ENCODE measurements around the gene RAB6B. TPM values are rescaled to one million over a fixed set of nuclear protein-coding genes. Genes with fewer than 3 reads are reported as not detected.

The RAB6B gene
- total RNA-seq, 4 donors from 2014 or later = 0.53 to 1.2 (median 0.81) TPM

DNA sequence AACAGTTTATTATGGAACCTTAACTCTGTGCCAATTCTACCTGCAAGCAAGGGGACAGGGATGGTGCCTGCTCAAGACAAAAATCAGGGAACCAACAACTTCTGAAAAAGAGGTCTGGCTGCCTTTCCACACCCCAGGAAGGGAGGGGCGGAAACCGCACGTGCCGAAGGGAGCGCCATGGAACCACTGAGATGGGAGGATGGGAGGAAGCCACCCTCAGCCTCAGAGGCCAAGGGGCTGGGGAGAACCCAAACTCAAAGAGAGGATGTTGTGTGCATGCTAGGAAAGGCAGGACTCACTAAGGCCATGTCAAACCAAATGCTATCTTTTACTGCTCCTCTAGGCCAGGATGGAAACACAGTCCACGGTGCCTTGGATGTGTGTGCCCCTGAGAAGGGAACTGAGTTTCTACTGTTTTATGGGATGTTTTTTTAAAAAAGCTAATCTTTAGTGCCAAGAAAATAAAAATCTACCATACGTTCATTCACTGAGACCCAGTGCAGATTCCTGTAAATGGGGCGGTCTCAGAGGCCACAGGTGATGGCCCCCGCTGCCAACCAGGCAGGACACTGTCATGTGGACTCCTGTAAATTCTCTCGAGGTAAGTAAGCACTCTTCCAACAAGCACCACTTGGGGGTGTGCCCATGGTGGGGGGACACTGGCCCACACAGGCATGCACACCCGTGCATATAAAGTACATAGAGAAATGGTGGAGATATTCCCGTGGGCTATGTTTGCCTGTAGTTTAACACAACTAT lies 69.5 kb downstream of the RAB6B start:
- Histone ChIP-seq H3K36me3 (peaks cover 0 to 23% (median 0%) of the 10 kb centered on the region in 3 donors), H3K4me3 (no peak overlapping the region), H3K4me1 (no peaks in the 10 kb centered on the region), H3K27me3 (no peaks in the 10 kb centered on the region), H3K9me3 (no peaks in the 10 kb centered on the region), H3K27ac (no peak overlapping the region)
- DNase-seq = no peak
- TF ChIP-seq, protein P1, sequence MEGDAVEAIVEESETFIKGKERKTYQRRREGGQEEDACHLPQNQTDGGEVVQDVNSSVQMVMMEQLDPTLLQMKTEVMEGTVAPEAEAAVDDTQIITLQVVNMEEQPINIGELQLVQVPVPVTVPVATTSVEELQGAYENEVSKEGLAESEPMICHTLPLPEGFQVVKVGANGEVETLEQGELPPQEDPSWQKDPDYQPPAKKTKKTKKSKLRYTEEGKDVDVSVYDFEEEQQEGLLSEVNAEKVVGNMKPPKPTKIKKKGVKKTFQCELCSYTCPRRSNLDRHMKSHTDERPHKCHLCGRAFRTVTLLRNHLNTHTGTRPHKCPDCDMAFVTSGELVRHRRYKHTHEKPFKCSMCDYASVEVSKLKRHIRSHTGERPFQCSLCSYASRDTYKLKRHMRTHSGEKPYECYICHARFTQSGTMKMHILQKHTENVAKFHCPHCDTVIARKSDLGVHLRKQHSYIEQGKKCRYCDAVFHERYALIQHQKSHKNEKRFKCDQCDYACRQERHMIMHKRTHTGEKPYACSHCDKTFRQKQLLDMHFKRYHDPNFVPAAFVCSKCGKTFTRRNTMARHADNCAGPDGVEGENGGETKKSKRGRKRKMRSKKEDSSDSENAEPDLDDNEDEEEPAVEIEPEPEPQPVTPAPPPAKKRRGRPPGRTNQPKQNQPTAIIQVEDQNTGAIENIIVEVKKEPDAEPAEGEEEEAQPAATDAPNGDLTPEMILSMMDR (IDR thresholded peaks at IDR 0.05) = no peak

DNA sequence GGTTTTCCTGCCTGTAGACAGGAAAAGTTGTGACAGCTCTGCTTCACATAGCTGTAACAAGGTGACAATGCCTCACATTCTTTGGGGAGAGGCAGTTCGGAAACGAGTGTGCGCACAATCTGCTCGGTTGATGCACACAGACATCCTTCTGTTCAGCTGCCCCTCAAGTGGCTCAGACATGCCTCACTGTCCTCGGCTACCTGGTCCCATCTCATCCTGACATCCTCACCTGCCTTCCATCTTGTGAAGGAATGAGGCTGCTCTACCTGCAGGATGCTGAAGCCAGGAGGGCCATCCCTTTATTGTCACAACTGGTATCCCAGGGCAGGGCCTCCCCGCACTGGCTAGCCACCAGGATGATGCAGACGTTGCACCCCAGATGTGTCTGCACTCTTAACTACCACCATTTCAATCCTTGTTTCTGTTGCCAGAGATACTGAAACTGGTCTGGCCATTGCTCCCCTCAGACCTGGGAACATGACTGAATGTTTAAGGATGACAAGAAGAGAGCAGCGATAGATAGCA lies 70.7 kb downstream of the RAB6B start:
- no peak overlapping the region for H3K4me3 ChIP-seq
- peaks cover 0 to 34% (median 0%) of the 10 kb centered on the region in 3 donors for H3K36me3 ChIP-seq
- H3K27ac ChIP-seq = no peak overlapping the region
- H3K4me1 ChIP-seq = no peaks in the 10 kb centered on the region
- DNase-seq = no peak
- H3K27me3 ChIP-seq = no peaks in the 10 kb centered on the region
- H3K9me3 ChIP-seq = no peaks in the 10 kb centered on the region
- TF ChIP-seq, protein P1 (IDR thresholded peaks at IDR 0.05) = no peak
- TF ChIP-seq POLR2A (IDR thresholded peaks at IDR 0.05) = no peak

DNA sequence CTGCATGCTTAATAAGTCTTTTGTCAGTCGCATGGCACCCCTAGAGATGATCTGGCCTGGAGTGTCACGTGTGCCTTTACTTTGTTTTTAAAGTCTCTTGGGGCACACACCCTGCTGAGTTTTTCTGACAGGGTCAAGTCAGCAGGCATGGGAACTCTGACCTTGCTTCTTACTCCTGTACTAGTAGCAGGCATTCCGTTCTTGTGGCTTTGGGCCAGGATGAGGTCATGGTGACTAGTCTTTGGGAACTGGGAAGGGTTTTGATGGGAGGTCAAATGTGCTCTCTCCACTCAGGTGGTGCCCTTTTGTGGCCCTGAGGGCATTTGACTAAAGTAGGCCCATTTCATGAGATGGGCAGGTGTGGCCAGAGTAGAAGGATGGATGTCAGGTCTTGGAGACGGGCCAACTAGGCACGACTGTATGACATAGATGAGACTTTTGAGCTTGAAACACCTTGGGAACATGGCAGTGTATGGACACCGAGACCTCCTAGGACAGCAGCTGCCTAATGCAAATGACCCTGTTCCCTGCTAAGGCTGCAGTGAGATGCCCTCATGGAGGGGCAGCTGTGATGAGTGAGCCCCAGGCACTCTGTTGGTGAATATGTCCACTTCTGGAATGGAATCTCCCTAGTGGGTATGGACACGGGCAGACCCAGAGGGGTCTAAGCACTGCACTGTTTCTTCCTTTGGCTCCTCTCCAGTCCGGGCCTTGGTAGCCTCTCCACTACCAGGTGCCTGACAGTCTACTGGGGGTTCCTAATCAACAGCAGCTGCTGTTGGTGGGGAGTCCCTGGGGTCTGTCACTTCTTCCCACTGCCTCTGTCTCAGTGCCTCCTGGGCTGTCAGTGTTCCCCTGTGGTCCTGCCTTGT lies 73.7 kb downstream of the RAB6B start:
- Histone ChIP-seq H3K9me3 (no peaks in the 10 kb centered on the region), H3K36me3 (peaks cover 0 to 55% (median 0%) of the 10 kb centered on the region in 3 donors), H3K27ac (no peak overlapping the region), H3K4me1 (no peaks in the 10 kb centered on the region), H3K27me3 (no peaks in the 10 kb centered on the region), H3K4me3 (no peak overlapping the region)
- no peak for TF ChIP-seq POLR2A (IDR thresholded peaks at IDR 0.05)
- TF ChIP-seq, protein P1 (IDR thresholded peaks at IDR 0.05) = peak in 2 of 6 experiments; percentile 15 to 16
- DNase-seq = peak; percentile 23 to 76 (median 25)

DNA sequence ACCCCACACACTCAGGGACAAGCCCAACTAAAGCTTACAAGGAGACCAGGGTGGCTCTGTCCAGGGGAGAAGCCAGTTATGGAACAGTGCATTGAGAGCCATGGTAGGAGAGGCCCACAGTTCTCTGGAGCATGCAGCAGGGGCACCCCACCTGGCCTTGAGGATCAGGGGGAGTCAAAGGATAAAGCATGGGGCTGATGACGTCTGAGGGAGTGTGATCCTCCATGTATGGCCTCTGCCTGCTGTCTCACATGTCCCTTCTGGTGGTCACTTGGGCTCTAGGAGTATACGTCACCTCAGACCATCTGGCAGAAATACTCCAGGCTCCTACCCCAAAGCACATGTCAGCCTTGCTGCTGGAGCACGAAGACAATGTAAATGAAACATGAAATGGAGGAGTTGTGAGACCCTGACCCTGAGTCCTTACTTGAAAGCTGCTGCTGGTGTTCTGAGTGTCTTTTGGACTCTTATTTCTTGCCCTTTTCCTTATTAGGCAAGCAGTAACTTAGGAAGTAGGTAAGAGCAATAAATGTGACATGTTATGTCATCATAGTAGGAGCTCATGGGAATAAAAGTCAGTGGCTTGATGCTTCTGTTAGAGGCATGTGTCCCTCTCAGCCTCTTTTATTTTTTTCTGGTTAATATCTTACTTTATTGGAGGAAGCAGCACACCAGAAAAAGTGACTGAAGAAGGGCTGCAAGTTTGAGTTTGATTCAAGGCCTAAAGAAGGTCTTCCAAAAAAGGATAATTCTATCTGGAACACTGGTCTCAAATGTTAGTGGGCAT lies 74.6 kb downstream of the RAB6B start:
- H3K27me3 ChIP-seq = no peaks in the 10 kb centered on the region
- DNase-seq = no peak
- H3K4me3 ChIP-seq = no peak overlapping the region
- peaks cover 0 to 64% (median 0%) of the 10 kb centered on the region in 3 donors for H3K36me3 ChIP-seq
- no peak overlapping the region for H3K27ac ChIP-seq
- H3K4me1 ChIP-seq = no peaks in the 10 kb centered on the region
- TF ChIP-seq POLR2A (IDR thresholded peaks at IDR 0.05) = no peak
- TF ChIP-seq, protein P1 (IDR thresholded peaks at IDR 0.05) = no peak
- H3K9me3 ChIP-seq = no peaks in the 10 kb centered on the region

DNA sequence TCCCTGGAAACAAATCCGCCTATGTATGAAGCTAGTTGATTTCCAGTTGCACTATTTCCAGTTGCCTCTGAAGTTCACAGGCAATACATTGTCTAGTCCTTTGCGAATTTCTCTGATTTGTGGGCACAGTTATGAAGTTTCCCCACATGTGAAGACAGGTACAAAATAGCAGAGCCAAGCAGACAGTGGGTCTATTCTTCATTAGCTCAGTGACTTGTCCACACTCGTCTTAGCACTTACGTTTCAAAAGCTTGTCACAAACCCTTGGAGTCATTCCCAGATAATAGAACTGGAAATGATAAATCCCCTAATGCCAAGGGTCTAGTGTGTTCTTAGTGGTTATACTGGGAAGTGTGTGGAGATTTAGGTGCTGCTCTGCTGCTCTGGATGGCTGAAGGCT lies 75.6 kb downstream of the RAB6B start:
- H3K4me1 ChIP-seq = no peaks in the 10 kb centered on the region
- H3K4me3 ChIP-seq = no peak overlapping the region
- H3K27me3 ChIP-seq = no peaks in the 10 kb centered on the region
- no peak for DNase-seq
- H3K9me3 ChIP-seq = no peaks in the 10 kb centered on the region
- TF ChIP-seq, protein P1 (IDR thresholded peaks at IDR 0.05) = no peak
- no peak for TF ChIP-seq POLR2A (IDR thresholded peaks at IDR 0.05)
- H3K27ac ChIP-seq = no peak overlapping the region
- peaks cover 0 to 67% (median 0%) of the 10 kb centered on the region in 3 donors for H3K36me3 ChIP-seq
